Right lobe of liver (tissue), 6 donors: ENCODE measurements around the gene MSX2. TPM values are rescaled to one million over a fixed set of nuclear protein-coding genes. Genes with fewer than 3 reads are reported as not detected.

Experiments used
- ATAC-seq, 4 donors: fragments of 200-7000 bp; cut with Tn5 transposase; one replicate each; pipeline ENCODE4 v1.9.1; 2020; ENCODE audit warnings: mild to moderate bottlenecking in 4 of 4, moderate library complexity in 4 of 4
- DNase-seq, 3 donors: peaks; one replicate each; pipeline ENCODE4 v3.0.0-alpha.2; 2020
- H3K27ac ChIP-seq, 3 donors: fragments of 200-600 bp; one replicate each; pipeline ENCODE4 v1.8.0; 2022
- H3K27me3 ChIP-seq, 2 donors: fragments of 200-600 bp; one replicate each; pipeline ENCODE4 v1.8.0; 2022
- H3K36me3 ChIP-seq, 4 donors: fragments of 200-600 bp; sonication (generic) in 1 of 4; one replicate each; pipeline versions ENCODE4 v1.5.1 to v1.8.0; 2017 to 2022; ENCODE audit warnings: control low read depth in 1 of 4
- H3K4me1 ChIP-seq, 4 donors: fragments of 200-600 bp; sonication (generic) in 1 of 4; one replicate each; pipeline versions ENCODE4 v1.5.1 to v1.8.0; 2017 to 2022; ENCODE audit warnings: control low read depth in 1 of 4
- H3K4me3 ChIP-seq, 3 donors: fragments of 200-600 bp; one replicate each; pipeline ENCODE4 v1.8.0; 2022
- H3K9me3 ChIP-seq, 4 donors: fragments of 200-600 bp; sonication (generic) in 1 of 4; one replicate each; pipeline versions ENCODE4 v1.5.1 to v1.8.0; 2017 to 2022; ENCODE audit warnings: control low read depth in 1 of 4
- POLR2A ChIP-seq: fragments of 450-650 bp; IDR thresholded peaks from one replicate; pipeline ENCODE4 v1.6.1; 2017; ENCODE audit warnings: antibody characterized with exemption, mild to moderate bottlenecking
- WGBS: methylation state at CpG from one replicate; pipeline ENCODE4 v1.1.6; 2018; ENCODE audit warnings: low coverage, low lambda C conversion rate; ENCODE audit not compliant: insufficient coverage; ENCODE audit errors: missing lambda C conversion rate; 5-methylcytosine and 5-hydroxymethylcytosine counted together
- intact Hi-C, 2 donors: fragments of 100-400 bp; cut with DNase I; formaldehyde crosslinking; loops; one replicate each; pipeline versions ENCODE4 v1.11.2 to v1.14.1; 2022
- total RNA-seq, 6 experiments: library from RNA; depleted of rRNA in 2 of 6; stranded (reverse); fragments of >200 nt in 2 of 6; fragmentation: NEBNext Ultra II Directional in 3 of 6; extraction: Animal tissue kit (Norgen Biotek cat#: 25700) in 3 of 6; gene quantifications; one replicate each; pipeline versions ENCODE4 v1.1.0 to v1.2.4, GENCODE V29; 2016 to 2023
- TF ChIP-seq, protein P1 (sequence below), 4 donors: fragments of 200-600 bp in 3 of 4; fragments of 450-650 bp in 1 of 4; IDR thresholded peaks; one replicate each; pipeline versions ENCODE4 v1.5.1 to v1.8.0; 2016 to 2022; ENCODE audit warnings: antibody characterized with exemption in 4 of 4, mild to moderate bottlenecking in 2 of 4
- donor health status: DM: no; HTN: yes; CAD: no.
- donor health status: DM: no; HTN: no; CAD: no.
- donor health status: DM: no; HTN: no; CAD: no.
- donor health status: DM: no; HTN: yes; CAD: no.
- donor health status: DM: no; HTN: yes; CAD: no.

The MSX2 gene
- total RNA-seq, 6 experiments from 2014 or later, result not detected

DNA sequence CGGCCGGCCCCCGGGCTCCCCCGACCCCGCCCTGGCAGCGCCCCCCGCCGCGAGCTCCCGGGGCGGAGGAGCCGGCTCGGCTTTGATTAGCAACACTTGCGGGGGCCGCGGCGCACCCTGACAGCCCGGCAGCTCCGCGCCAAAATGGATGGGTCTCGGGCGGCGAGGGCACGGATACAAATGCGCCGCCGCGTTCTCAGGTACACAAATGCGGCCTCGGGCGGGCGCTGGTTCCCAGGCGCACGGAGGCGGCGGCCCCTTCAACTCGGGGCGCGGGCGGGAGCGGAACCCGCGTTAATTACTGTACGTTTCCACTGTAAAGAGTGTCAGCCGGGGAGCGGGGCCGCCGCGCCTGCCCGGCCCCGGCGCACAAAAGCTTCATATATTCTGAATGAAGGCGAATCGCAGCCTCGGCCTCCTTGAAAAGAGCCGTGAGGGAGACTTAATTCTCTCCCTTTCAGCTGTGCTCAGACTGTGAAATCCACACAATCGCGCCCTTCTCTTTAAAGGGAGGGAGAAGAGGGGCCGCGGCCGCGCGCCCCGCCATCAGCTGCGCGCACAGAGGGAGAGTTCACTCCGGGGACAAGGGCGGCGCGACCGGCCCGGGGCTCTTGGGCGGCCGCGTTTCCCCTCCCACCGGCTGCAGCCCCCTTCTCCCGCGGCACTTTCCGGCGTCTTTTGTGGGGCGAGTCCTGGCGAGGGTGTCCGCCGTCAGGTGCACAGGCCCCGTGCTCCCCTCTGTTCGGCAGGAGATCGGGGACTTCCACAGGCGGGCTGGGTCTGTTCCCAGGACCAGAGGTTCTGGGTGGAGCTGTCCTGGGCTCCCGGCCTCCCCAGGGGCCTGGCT lies 27.0 kb downstream of the MSX2 start:
- H3K27me3 ChIP-seq, result peaks cover 0 to 4% of the 10 kb centered on the region in 2 donors
- WGBS, result 1% methylated on average over 19 of the region's 89 CpGs

DNA sequence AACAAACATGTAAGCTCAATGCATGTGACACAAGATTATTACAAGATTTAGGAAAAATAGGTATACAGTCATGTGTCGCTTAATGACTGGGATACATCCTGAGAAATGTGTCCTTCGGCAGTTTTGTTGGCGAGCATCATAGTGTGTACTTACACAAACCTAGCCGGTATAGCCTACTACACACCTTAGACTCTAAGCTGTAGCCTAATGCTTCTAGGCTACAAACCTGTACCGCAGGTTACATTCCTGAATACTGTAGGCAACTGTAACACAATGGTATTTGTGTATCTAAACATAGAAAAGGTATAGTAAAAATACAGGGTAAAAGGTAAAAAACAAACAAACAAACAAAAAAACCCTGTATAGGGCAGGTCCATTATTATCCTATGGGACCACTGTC lies 27.7 kb downstream of the MSX2 start:
- WGBS, result 79% methylated on average over 5 of the region's 5 CpGs
- DNase-seq (no peak), ATAC-seq (no peak)
- Histone ChIP-seq H3K9me3 (no peaks in the 10 kb centered on the region), H3K4me1 (no peaks in the 10 kb centered on the region), H3K36me3 (no peaks in the 10 kb centered on the region), H3K27ac (no peak overlapping the region), H3K4me3 (no peak overlapping the region), H3K27me3 (peaks cover 0 to 4% of the 10 kb centered on the region in 2 donors)
- intact Hi-C loops, result no loop called here
- TF ChIP-seq POLR2A, result no peak
- TF ChIP-seq, protein P1, sequence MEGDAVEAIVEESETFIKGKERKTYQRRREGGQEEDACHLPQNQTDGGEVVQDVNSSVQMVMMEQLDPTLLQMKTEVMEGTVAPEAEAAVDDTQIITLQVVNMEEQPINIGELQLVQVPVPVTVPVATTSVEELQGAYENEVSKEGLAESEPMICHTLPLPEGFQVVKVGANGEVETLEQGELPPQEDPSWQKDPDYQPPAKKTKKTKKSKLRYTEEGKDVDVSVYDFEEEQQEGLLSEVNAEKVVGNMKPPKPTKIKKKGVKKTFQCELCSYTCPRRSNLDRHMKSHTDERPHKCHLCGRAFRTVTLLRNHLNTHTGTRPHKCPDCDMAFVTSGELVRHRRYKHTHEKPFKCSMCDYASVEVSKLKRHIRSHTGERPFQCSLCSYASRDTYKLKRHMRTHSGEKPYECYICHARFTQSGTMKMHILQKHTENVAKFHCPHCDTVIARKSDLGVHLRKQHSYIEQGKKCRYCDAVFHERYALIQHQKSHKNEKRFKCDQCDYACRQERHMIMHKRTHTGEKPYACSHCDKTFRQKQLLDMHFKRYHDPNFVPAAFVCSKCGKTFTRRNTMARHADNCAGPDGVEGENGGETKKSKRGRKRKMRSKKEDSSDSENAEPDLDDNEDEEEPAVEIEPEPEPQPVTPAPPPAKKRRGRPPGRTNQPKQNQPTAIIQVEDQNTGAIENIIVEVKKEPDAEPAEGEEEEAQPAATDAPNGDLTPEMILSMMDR (IDR thresholded peaks at IDR 0.05), result no peak

More for the DNA sequence above, 27.0 kb downstream of the MSX2 start:
- Histone ChIP-seq H3K36me3 (no peaks in the 10 kb centered on the region), H3K27ac (no peak overlapping the region), H3K9me3 (no peaks in the 10 kb centered on the region), H3K4me3 (no peak overlapping the region), H3K4me1 (no peaks in the 10 kb centered on the region)
- DNase-seq, result no peak
- intact Hi-C loops, result no loop called here
- no peak for TF ChIP-seq POLR2A
- TF ChIP-seq, protein P1 (IDR thresholded peaks at IDR 0.05), result no peak
- no peak for ATAC-seq

DNA sequence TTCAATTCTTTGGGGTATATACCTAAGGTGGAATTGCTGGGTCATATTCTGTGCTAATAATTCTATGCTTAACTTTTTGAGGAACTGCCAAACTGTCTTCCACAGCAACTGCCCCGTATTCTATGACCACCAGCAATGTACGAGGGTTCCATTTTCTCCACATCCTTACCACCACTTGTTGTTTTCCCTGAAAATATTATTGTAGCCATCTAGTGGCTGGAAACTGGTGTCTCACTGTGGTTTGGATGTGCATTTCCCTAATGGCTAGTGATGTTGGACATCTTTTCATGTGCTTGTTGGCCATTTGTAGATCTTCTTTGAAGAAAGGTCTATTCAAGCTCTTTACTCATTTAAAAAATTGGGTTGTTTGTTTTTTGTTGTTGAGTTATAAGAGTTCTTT lies 30.7 kb downstream of the MSX2 start:
- Histone ChIP-seq H3K27ac (no peak overlapping the region), H3K9me3 (no peaks in the 10 kb centered on the region), H3K36me3 (no peaks in the 10 kb centered on the region), H3K4me3 (no peak overlapping the region), H3K4me1 (no peaks in the 10 kb centered on the region), H3K27me3 (no peaks in the 10 kb centered on the region)
- WGBS, result 33% methylated on average over 2 of the region's 2 CpGs
- intact Hi-C loops, result no loop called here
- TF ChIP-seq POLR2A, result no peak
- TF ChIP-seq, protein P1 (IDR thresholded peaks at IDR 0.05), result peak in 2 of 4 donors; percentile 7 to 16
- ATAC-seq (no peak), DNase-seq (no peak)

DNA sequence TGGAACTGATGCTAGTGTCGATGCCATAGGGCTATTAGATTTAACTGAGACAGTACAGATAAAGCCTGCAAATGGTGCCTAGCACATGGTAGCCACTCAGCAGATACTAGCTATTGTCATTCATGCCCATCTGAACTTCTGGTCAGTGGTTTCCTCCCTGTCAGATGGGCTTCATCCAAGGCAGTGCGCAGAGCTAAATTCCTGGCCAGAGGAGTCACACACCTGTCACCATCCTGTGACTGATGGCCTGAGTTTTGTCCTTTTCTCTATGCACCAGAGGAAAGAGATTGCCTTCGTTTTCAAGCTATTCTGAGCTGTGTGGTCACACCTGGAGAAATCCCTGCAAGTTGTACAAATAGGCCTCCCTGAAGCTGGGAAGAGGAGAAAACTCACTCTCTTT lies 34.7 kb downstream of the MSX2 start:
- Histone ChIP-seq H3K27ac (no peak overlapping the region), H3K27me3 (no peaks in the 10 kb centered on the region), H3K4me1 (no peaks in the 10 kb centered on the region), H3K36me3 (no peaks in the 10 kb centered on the region), H3K9me3 (no peaks in the 10 kb centered on the region), H3K4me3 (no peak overlapping the region)
- TF ChIP-seq POLR2A, result no peak
- TF ChIP-seq, protein P1 (IDR thresholded peaks at IDR 0.05), result no peak
- WGBS, result 20% methylated on average over 1 of the region's 3 CpGs
- intact Hi-C loops, result no loop called here
- DNase-seq (no peak), ATAC-seq (no peak)
